Smooth muscle cell (in vitro differentiated cells): ENCODE results near the gene CASP14. TPM values are rescaled to one million over a fixed set of nuclear protein-coding genes. Genes with fewer than 3 reads are reported as not detected.

ENCODE experiments used
- DNase-seq: peaks from one replicate; lab custom pipeline; 2025; ENCODE audit not compliant: unreplicated experiment; lab: John Stamatoyannopoulos, UW
- H2AFZ ChIP-seq: fragments of 200-600 bp; sonication (generic); 2 replicates; pipeline ENCODE4 v1.6.0; 2016; ENCODE audit warnings: antibody characterized with exemption, low read depth, mild to moderate bottlenecking
- H3F3A ChIP-seq: fragments of 200-600 bp; sonication (generic); 2 replicates; pipeline ENCODE4 v1.6.0; 2017; ENCODE audit warnings: antibody characterized with exemption, low read depth
- H3K27ac ChIP-seq: fragments of 200-600 bp; sonication (generic); 2 replicates; pipeline ENCODE4 v1.5.1; 2016; ENCODE audit warnings: low read depth, mild to moderate bottlenecking
- H3K27me3 ChIP-seq: fragments of 200-600 bp; sonication (generic); 2 replicates; pipeline ENCODE4 v1.6.1; 2016; ENCODE audit warnings: low read depth, mild to moderate bottlenecking
- H3K36me3 ChIP-seq: fragments of 200-600 bp; sonication (generic); 2 replicates; pipeline ENCODE4 v1.5.1; 2016; ENCODE audit warnings: low read depth
- H3K4me1 ChIP-seq: fragments of 200-600 bp; sonication (generic); 2 replicates; pipeline ENCODE4 v1.5.1; 2016; ENCODE audit warnings: low read depth
- H3K4me2 ChIP-seq: fragments of 200-600 bp; sonication (generic); 2 replicates; pipeline ENCODE4 v1.6.0; 2016; ENCODE audit warnings: mild to moderate bottlenecking
- H3K4me3 ChIP-seq: fragments of 200-600 bp; sonication (generic); 2 replicates; pipeline ENCODE4 v1.5.1; 2016; ENCODE audit warnings: mild to moderate bottlenecking
- H3K79me2 ChIP-seq: fragments of 200-600 bp; sonication (generic); 2 replicates; pipeline ENCODE4 v1.6.0; 2016; ENCODE audit warnings: low read depth, mild to moderate bottlenecking
- H3K9ac ChIP-seq: fragments of 200-600 bp; sonication (generic); 2 replicates; pipeline ENCODE4 v1.6.0; 2016; ENCODE audit warnings: low read depth
- H3K9me3 ChIP-seq: fragments of 200-600 bp; sonication (generic); replicated peaks from 2 replicates; pipeline ENCODE4 v1.5.1; 2016; ENCODE audit warnings: low read depth
- H4K20me1 ChIP-seq: fragments of 200-600 bp; sonication (generic); 2 replicates; pipeline ENCODE4 v1.6.0; 2016; ENCODE audit warnings: low read depth
- CTCF ChIP-seq: fragments of 200-600 bp; sonication (generic); IDR thresholded peaks from 2 replicates; pipeline ENCODE4 v1.5.1; 2017; ENCODE audit warnings: borderline replicate concordance, mild to moderate bottlenecking, antibody characterized with exemption; ENCODE audit not compliant: insufficient read depth, poor library complexity, severe bottlenecking
- WGBS: methylation state at CpG from one replicate; pipeline ENCODE4 v1.1.7; 2016; ENCODE audit warnings: low lambda C conversion rate; 5-methylcytosine and 5-hydroxymethylcytosine counted together
- polyA plus RNA-seq: library from polyadenylated mRNA; unstranded; fragments of >200 nt; fragmentation: Nextera tagmentation; extraction: Ambion mirVana; gene quantifications from 2 replicates; pipeline ENCODE4 v1.2.1, GENCODE V29; 2016
- total RNA-seq: library from RNA; depleted of rRNA; stranded (reverse); fragments of >200 nt; gene quantifications from 2 replicates; pipeline ENCODE4 v1.2.3, GENCODE V29; 2014

CASP14 gene
- total and polyA plus RNA-seq, 2 experiments from 2014 or later = not detected

- Histone ChIP-seq H3F3A (no peaks in the 10 kb centered on the region), H3K4me3 (no peak overlapping the region), H4K20me1 (no peaks in the 10 kb centered on the region), H2AFZ (no peak overlapping the region), H3K4me2 (no peak overlapping the region), H3K79me2 (no peaks in the 10 kb centered on the region), H3K4me1 (no peaks in the 10 kb centered on the region), H3K27me3 (no peaks in the 10 kb centered on the region), H3K27ac (peak overlapping the region; percentile 83), H3K9me3 (no peaks in the 10 kb centered on the region), H3K36me3 (no peaks in the 10 kb centered on the region), H3K9ac (peak overlapping the region; percentile 39)
- 69% methylated on average over 10 of the region's 10 CpGs for WGBS
- DNase-seq = no peak
- no peak for TF ChIP-seq CTCF
These were observed 49.2 kb downstream of the CASP14 start for GRCh38 chr19:15098460-15098859.

- WGBS = 81% methylated on average over 3 of the region's 3 CpGs
- Histone ChIP-seq H3K9ac (no peak overlapping the region), H3K79me2 (no peaks in the 10 kb centered on the region), H3K4me3 (no peak overlapping the region), H3F3A (no peaks in the 10 kb centered on the region), H3K9me3 (peaks cover under 1% of the 10 kb centered on the region), H3K4me2 (no peak overlapping the region), H4K20me1 (no peaks in the 10 kb centered on the region), H3K27me3 (no peaks in the 10 kb centered on the region), H3K36me3 (no peaks in the 10 kb centered on the region), H3K27ac (no peak overlapping the region), H3K4me1 (no peaks in the 10 kb centered on the region), H2AFZ (no peak overlapping the region)
- no peak for DNase-seq
- no peak for TF ChIP-seq CTCF
These were observed 49.8 kb downstream of the CASP14 start for GRCh38 chr19:15099017-15099582.

- Histone ChIP-seq H3K4me2 (no peak overlapping the region), H3K4me1 (peaks cover 3% of the 10 kb centered on the region), H3K9ac (no peak overlapping the region), H2AFZ (no peak overlapping the region), H3K36me3 (no peaks in the 10 kb centered on the region), H3F3A (peaks cover 3% of the 10 kb centered on the region), H4K20me1 (no peaks in the 10 kb centered on the region), H3K4me3 (no peak overlapping the region), H3K79me2 (no peaks in the 10 kb centered on the region), H3K9me3 (peaks cover 3% of the 10 kb centered on the region), H3K27ac (no peak overlapping the region), H3K27me3 (no peaks in the 10 kb centered on the region)
- 63% methylated on average over 3 of the region's 3 CpGs for WGBS
- DNase-seq = no peak
- peak; percentile 68 for TF ChIP-seq CTCF
These were observed 52.3 kb downstream of the CASP14 start for GRCh38 chr19:15101479-15102082.

GRCh38 chr19:15104003-15104402 is 54.7 kb downstream of the CASP14 start:
- no peak for TF ChIP-seq CTCF
- DNase-seq = no peak
- H3K27me3 ChIP-seq = no peaks in the 10 kb centered on the region
- H3K4me2 ChIP-seq = no peak overlapping the region
- H4K20me1 ChIP-seq = no peaks in the 10 kb centered on the region
- no peaks in the 10 kb centered on the region for H3K36me3 ChIP-seq
- H3K27ac ChIP-seq = no peak overlapping the region
- WGBS = 81% methylated on average over 1 of the region's 1 CpG
- peaks cover 3% of the 10 kb centered on the region for H3K9me3 ChIP-seq
- no peak overlapping the region for H3K4me3 ChIP-seq
- no peak overlapping the region for H3K9ac ChIP-seq
- H2AFZ ChIP-seq = no peak overlapping the region
- H3K4me1 ChIP-seq = peaks cover 11% of the 10 kb centered on the region
- H3K79me2 ChIP-seq = peaks cover 13% of the 10 kb centered on the region
- peaks cover 5% of the 10 kb centered on the region for H3F3A ChIP-seq
